Upper lobe of right lung (tissue), 1 donor: Measurements from ENCODE around the gene NFAM1. TPM values are rescaled to one million over a fixed set of nuclear protein-coding genes. Genes with fewer than 3 reads are reported as not detected.

ENCODE experiments used
- ATAC-seq: fragments of 200-7000 bp; cut with Tn5 transposase; one replicate; pipeline ENCODE4 v1.9.1; 2020; ENCODE audit warnings: mild to moderate bottlenecking, moderate library complexity
- DNase-seq: peaks from one replicate; pipeline ENCODE4 v3.0.0-alpha.2; 2020
- H3K27ac ChIP-seq: fragments of 200-600 bp; one replicate; pipeline ENCODE4 v1.8.0; 2022
- H3K27me3 ChIP-seq: fragments of 200-600 bp; one replicate; pipeline ENCODE4 v1.8.0; 2022; ENCODE audit warnings: mild to moderate bottlenecking
- H3K36me3 ChIP-seq: fragments of 200-600 bp; one replicate; pipeline ENCODE4 v1.8.0; 2022
- H3K4me1 ChIP-seq: fragments of 200-600 bp; one replicate; pipeline ENCODE4 v1.8.0; 2022
- H3K4me3 ChIP-seq: fragments of 200-600 bp; one replicate; pipeline ENCODE4 v1.8.0; 2022; ENCODE audit warnings: mild to moderate bottlenecking
- H3K9me3 ChIP-seq: fragments of 200-600 bp; one replicate; pipeline ENCODE4 v1.8.0; 2022
- intact Hi-C: fragments of 100-400 bp; cut with DNase I; formaldehyde crosslinking; loops from one replicate; pipeline ENCODE4 v1.11.0; 2022
- total RNA-seq: library from RNA; stranded (reverse); fragmentation: NEBNext Ultra II Directional; extraction: Animal tissue kit (Norgen Biotek cat#: 25700); gene quantifications from one replicate; pipeline ENCODE4 v1.2.1, GENCODE V29; 2021
- TF ChIP-seq, protein P1 (sequence below): fragments of 200-600 bp; IDR thresholded peaks from one replicate; pipeline ENCODE4 v1.8.0; 2022; ENCODE audit warnings: antibody characterized with exemption
- donor health status: DM: no; HTN: yes; CAD: no; lungs with severe emphysema.

The NFAM1 gene
- total RNA-seq, 1 donor from 2014 or later, result 12.6 TPM

DNA sequence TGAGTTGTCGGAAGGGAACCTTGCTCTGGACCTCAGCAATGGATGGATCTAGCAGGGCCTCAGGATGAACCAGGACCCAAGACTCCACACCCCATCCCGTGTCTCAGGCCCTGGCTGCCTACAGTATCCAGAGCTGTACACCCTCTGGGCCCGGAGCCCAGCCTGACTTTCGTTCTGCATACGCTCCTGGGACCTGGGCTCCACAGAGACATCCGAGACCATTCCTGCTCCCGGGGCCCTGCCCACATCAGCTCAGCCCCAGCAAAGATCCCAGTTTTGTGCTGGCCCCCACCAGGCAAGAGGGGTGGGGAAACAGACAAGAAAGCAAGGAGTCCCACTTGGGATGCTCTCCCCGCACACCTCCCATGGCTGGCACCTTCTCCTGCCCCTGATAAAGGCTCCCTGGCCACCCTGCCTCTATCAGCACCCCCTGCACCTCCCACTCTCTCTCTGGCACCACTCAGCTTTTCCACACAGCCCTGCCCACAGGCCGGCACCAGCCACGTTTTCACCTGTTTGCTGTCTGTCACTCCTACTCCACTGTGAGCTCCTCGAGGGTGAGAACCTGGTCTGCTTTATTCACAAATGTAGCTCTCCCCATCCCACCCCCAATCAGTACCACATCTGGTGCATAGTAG, 97.2 kb downstream of the NFAM1 start:
- H3K27ac ChIP-seq, result no peak overlapping the region
- no peak for ATAC-seq
- no peak overlapping the region for H3K4me3 ChIP-seq
- no peaks in the 10 kb centered on the region for H3K4me1 ChIP-seq
- no peaks in the 10 kb centered on the region for H3K27me3 ChIP-seq
- TF ChIP-seq, protein P1, sequence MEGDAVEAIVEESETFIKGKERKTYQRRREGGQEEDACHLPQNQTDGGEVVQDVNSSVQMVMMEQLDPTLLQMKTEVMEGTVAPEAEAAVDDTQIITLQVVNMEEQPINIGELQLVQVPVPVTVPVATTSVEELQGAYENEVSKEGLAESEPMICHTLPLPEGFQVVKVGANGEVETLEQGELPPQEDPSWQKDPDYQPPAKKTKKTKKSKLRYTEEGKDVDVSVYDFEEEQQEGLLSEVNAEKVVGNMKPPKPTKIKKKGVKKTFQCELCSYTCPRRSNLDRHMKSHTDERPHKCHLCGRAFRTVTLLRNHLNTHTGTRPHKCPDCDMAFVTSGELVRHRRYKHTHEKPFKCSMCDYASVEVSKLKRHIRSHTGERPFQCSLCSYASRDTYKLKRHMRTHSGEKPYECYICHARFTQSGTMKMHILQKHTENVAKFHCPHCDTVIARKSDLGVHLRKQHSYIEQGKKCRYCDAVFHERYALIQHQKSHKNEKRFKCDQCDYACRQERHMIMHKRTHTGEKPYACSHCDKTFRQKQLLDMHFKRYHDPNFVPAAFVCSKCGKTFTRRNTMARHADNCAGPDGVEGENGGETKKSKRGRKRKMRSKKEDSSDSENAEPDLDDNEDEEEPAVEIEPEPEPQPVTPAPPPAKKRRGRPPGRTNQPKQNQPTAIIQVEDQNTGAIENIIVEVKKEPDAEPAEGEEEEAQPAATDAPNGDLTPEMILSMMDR, result no peak
- intact Hi-C loops, result no loop called here
- DNase-seq, result no peak
- no peaks in the 10 kb centered on the region for H3K9me3 ChIP-seq
- no peaks in the 10 kb centered on the region for H3K36me3 ChIP-seq

GRCh38 chr22:42333544-42333943, 98.7 kb downstream of the NFAM1 start:
- intact Hi-C loops, result no loop called here
- TF ChIP-seq, protein P1, result no peak
- DNase-seq, result no peak

GRCh38 chr22:42332089-42332488, 100.1 kb downstream of the NFAM1 start:
- no peak for ATAC-seq
- TF ChIP-seq, protein P1, result no peak
- H3K4me1 ChIP-seq, result no peaks in the 10 kb centered on the region
- intact Hi-C loops, result no loop called here
- H3K9me3 ChIP-seq, result no peaks in the 10 kb centered on the region
- H3K4me3 ChIP-seq, result no peak overlapping the region
- no peak overlapping the region for H3K27ac ChIP-seq
- DNase-seq, result no peak
- H3K36me3 ChIP-seq, result no peaks in the 10 kb centered on the region
- no peaks in the 10 kb centered on the region for H3K27me3 ChIP-seq

More at GRCh38 chr22:42333544-42333943, 98.7 kb downstream of the NFAM1 start:
- Histone ChIP-seq H3K27me3 (no peaks in the 10 kb centered on the region), H3K36me3 (no peaks in the 10 kb centered on the region), H3K27ac (no peak overlapping the region), H3K4me3 (no peak overlapping the region), H3K9me3 (no peaks in the 10 kb centered on the region), H3K4me1 (no peaks in the 10 kb centered on the region)
- ATAC-seq, result no peak

DNA sequence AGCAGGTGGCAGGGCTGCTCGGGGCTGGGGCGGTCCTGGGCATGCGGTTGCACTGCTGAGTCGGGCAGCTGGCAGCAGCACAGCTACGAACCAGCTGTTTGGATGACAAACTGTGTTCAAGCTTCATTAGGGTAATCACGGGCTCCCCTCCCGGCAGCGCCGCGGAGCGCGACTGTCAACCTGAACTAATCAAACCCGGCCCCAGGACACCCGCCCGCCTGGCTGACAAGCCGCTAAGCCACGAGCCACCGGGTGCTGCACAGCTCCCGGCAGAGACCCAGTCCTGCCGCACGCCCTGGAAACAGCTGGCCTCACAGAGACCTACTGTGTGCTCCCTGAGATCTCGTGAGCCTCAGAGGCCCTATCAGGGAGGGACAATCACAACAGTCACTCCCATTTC, 101.2 kb downstream of the NFAM1 start:
- H3K4me1 ChIP-seq, result no peaks in the 10 kb centered on the region
- H3K36me3 ChIP-seq, result no peaks in the 10 kb centered on the region
- no peaks in the 10 kb centered on the region for H3K9me3 ChIP-seq
- no peak overlapping the region for H3K27ac ChIP-seq
- no peak for ATAC-seq
- DNase-seq, result no peak
- no peaks in the 10 kb centered on the region for H3K27me3 ChIP-seq
- intact Hi-C loops, result no loop called here
- H3K4me3 ChIP-seq, result no peak overlapping the region
- TF ChIP-seq, protein P1, result no peak

Other genes with a start within 250 kb of the NFAM1 start
- 47.4 TPM for gene TCF20, start 161.8 kb downstream of the NFAM1 start, total RNA-seq
- gene RRP7A, start 87.4 kb upstream of the NFAM1 start, total RNA-seq, result 31.2 TPM
- gene SERHL2, start 121.6 kb upstream of the NFAM1 start, total RNA-seq, result 1.2 TPM
- gene POLDIP3, start 182.5 kb upstream of the NFAM1 start, total RNA-seq, result 66.9 TPM
- 1.0 TPM for gene ATP5MGL, start 208.2 kb upstream of the NFAM1 start, total RNA-seq
- 251 TPM for gene CYB5R3, start 217.0 kb upstream of the NFAM1 start, total RNA-seq